Measurements from ENCODE around the gene COL23A1.
"Not testable (repeated sequence)": the region's sequence is repeated elsewhere in the genome, so short reads cannot be mapped to it uniquely, and the experiment has no call there.

The COL23A1 gene

GRCh38 chr5:178199581-178200434 lies 390.4 kb downstream of the COL23A1 start:
- no peak for DNase-seq

GRCh38 chr5:178198706-178199105 lies 391.5 kb downstream of the COL23A1 start:
- DNase-seq = no peak

- DNase-seq = not testable (repeated sequence)
Measured at GRCh38 chr5:178198151-178198550, 392.0 kb downstream of the COL23A1 start.

GRCh38 chr5:178196986-178197385 lies 393.2 kb downstream of the COL23A1 start:
- no peak for DNase-seq

- no peak for DNase-seq
Measured at GRCh38 chr5:178196281-178196812, 393.8 kb downstream of the COL23A1 start.

GRCh38 chr5:178194026-178194425 lies 396.2 kb downstream of the COL23A1 start:
- DNase-seq = no peak

- no peak for DNase-seq
Measured at GRCh38 chr5:178193251-178193809, 396.9 kb downstream of the COL23A1 start.

GRCh38 chr5:178192787-178193186 lies 397.4 kb downstream of the COL23A1 start:
- DNase-seq = no peak

GRCh38 chr5:178192244-178192643 lies 397.9 kb downstream of the COL23A1 start:
- DNase-seq = no peak

GRCh38 chr5:178191661-178192060 lies 398.5 kb downstream of the COL23A1 start:
- DNase-seq = no peak

- no peak for DNase-seq
Measured at GRCh38 chr5:178189433-178189832, 400.8 kb downstream of the COL23A1 start.
